GM21825 (cell line): ENCODE measurements around the gene IRS1.

ENCODE experiments used
- ATAC-seq: cut with Tn5 transposase; IDR thresholded peaks from one replicate; pipeline ENCODE4 v1.9.1; 2021; ENCODE audit warnings: mild to moderate bottlenecking, moderate library complexity; ENCODE audit not compliant: unreplicated experiment

Gene IRS1

DNA sequence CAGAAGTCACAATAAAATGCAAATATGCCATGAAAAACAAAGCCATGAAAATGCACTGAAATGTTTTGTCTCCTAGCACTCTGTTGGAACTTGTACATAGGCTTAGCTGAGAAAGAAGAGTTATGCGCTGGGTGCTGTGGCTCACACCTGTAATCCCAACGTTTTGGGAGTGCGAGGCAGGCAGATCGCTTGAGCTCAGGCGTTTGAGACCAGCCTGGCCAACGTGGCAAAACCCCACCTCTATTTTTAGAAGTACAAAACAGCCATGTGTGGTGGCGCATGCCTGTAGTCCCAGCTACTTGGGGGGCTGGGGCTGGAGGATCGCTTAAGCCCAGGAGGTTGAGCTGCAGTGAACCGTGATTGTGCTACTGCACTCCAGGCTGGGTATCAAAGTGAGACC lies 39.9 kb downstream of the IRS1 start:
- no peak for ATAC-seq

DNA sequence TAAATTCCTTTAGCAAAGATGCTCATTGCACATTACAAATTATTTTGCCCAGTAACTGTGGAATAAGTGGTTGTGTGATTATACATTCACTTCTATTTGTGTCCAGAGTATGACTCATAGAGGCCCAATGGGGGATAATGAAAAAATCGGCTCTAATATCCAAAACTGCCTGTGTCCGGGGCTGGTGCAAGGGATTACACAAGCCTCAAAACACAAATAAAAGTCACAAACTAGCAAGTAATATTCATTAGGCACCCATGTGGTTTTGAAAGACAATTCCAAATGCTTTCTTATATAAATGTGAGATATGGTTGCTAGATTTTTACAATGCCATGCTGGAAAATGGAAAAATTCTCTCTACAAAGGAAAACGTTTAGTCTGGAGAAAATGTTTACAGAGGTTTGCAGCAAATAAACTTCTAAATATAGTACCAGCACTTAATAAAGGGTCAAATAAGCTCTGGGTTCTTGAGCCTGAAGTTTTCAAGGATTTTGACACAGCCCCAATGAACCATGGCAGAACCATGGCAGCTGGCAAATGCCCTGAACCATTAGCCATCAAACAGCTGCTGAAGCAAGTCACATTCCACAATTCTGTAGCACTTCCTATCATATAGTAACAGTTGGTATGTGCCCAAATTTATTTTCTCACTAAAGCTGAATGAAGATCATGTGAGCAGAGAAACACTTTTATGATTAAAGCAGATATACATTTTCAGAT lies 40.5 kb downstream of the IRS1 start:
- ATAC-seq, result no peak

DNA sequence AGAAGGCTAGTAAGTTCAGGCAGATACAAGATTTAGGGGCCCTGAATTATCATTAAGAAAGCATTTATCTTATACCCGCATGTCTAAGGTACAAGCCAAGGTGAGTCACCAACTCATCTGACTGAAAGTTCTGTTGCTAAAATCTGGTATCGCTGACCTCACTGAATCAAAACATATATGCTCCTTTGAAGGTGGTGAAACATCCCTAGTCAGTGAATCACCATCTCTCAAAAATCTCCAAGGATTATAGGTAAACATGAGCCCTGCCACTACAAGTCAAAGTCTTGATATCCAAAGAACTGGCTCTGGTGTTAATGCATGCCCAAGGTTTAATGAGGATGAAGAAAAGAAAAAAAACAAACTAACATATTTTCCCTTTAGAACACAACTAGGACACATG lies 43.5 kb downstream of the IRS1 start:
- ATAC-seq, result no peak

DNA sequence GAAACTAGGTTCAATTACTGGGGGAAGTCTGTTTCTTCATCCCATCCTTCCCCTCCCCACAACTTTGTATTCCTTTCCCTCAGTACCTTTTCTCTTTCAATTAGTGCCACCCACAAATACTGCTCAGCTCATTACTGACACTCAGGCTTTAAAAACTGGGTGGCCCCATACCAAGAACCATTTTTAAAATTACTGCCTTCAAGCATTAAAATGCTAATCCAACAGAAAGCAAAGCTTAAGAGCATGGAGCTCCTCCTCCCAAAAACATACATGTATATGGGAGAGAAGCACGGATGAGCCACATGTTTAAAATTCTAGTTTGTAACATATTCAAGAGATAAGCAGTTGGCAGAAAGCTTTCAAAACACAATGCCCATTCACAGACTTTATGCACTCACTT lies 44.0 kb downstream of the IRS1 start:
- no peak for ATAC-seq

DNA sequence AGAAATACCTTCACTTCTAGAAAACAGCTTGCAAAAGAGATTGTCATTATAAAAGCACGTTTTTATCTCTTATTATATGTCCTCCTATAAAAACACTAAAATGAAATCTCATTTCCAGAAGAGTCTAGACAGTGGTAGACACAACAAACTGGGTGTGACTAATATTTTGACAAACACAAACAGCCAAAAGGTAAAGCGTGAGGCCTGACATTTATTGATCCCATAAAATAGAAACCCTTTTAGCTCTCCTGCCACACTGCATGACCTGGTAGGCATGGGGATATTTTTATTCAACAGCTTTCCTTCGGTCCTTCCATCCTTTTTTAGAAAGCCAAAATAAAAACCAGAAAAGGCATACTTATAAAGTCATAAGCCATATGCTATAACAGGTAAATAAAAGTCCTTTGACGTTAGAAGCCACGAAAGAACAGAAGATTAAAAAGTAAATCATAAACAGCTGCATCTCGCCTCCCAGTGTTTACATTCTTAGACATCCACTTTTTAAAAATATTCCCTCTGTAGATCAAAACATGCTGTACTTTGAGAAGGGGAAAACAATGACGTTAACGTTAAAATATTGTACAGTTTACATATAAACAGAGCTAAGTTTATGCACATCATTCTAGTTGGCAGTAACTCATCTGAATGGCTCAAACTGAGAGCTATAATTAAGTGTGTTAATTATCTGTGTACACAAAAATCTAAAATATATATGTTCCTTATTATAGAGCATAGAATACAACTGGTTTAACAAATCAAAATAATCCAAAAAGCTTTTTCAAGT lies 44.6 kb downstream of the IRS1 start:
- ATAC-seq, result no peak

DNA sequence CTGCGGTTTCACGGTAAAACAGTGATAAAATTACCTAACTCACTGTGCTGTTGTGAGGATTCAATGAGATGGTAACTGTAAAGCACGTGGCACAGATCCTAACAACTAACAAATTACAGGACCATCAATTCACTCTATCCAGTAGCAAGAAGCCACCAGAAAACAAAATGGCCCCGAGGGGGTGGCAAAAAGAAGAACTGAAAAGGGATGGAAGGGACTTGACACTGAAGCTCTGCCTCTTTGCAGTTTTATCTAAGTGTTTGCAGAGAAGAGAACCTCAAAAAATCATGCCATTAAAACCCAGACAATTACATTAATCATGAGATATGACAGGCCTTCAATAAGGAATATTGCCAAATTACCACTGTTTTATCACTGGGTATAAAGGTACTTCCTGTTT lies 46.7 kb downstream of the IRS1 start:
- ATAC-seq, result no peak

DNA sequence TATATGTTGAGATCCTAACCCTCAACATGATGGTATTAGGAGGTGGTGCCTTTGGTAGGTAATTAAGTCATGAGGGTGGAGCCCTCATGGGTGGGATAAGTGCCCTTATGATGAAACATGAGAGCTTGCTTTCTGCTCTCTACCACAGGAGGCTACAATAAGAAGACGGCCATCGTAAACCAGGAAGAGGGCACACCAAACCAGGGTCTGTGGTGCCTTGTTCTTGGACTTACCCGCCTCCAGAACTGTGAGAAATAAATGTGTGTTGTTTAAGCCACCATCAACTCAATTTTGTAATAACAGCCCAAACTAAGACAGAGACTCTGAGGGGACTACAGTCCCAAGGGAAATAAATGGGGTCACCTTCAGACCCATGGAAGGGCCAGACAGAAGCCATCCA lies 52.3 kb downstream of the IRS1 start:
- ATAC-seq, result no peak

DNA sequence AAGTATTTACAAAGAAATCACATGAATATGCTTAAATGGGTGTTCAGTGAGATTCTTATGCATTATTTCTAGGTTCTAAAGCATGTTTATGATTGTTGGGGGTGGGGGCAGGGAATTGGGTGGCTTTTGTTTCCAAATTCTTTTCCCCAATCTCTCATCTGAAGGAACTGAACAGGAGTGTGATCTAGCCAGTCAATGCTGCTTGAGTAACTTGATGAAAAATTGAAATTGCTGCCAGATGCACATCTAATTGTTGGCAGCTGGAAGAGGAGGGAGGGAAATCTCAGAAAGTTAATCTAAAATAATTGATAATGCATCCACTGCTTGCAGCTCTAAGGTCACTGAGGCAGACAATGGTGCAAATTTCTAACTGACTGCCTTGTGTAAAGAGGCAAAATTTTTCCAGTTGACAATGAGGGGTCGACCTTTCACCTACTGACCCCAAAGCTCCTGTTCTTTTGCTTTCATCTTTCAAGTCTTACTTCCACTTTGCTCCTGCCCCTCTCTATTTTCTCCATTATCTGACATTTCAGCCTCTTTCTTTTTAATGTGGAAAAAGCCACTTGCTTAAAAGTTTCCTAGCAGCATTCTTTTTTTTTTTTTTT lies 53.3 kb downstream of the IRS1 start:
- ATAC-seq, result no peak

DNA sequence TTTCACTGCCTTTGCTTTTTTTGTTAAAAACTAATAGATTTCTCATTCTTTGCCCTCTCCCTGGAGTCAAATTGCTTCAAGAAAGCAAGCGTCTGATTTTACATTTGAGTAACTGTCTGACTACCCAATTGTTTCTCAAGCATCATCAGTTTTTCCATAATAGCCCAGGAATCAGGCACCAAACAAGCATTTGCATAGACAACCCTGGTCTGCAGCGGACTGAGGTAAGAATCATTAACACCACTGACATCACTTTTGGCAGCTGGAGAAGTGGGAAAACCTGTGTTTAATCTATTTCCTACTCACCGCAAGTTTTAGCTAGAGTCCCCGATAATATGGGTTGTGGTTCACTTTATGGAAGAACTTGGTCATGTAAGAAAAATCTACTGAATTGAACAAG lies 55.7 kb downstream of the IRS1 start:
- no peak for ATAC-seq

DNA sequence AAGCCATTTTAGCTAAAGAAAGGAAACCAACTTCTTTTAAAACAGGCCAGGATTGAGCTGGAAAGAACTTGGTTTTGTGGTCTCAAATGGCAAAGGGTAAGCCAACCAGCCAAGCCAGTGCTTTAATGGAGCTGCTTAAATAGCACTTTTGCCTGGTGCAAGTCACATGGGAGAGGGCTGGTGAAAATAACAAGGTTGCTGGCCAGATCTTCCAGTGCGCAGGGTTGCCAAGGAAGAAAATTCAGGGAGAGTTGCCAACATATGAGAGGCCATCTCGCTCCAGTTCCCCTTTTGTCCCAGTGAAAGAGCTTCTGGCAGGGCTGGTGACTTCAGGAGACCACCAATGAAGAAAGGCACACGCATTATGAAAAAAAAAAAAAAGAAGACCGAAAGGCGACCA lies 57.3 kb downstream of the IRS1 start:
- ATAC-seq, result no peak

DNA sequence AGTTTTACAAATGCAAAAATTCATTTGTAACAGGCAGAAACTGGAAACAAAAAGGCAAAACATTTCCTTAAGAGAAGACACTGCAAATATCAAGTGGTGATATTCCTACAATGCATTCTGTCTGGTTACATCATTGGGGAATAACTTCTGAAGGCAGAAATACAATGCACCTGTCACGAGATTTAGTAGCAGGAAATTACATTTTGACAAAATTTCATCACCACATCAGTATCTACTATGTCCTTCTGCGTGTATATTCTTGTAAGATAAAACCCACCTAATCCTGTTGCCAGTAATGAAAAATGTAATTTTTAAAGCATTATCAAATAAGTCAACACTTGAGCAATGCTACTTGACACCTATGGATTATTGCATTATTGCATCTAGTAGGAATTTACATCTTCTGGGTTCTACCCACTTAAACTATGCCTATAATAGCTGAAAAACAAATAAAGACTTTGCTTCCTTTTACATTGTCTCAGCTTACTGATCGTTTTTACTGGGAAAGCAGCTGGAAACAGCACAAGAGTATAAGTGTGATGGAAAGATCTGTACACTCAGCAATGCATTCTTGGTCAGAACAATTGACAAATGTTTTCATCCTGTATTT lies 59.5 kb downstream of the IRS1 start:
- ATAC-seq, result no peak

DNA sequence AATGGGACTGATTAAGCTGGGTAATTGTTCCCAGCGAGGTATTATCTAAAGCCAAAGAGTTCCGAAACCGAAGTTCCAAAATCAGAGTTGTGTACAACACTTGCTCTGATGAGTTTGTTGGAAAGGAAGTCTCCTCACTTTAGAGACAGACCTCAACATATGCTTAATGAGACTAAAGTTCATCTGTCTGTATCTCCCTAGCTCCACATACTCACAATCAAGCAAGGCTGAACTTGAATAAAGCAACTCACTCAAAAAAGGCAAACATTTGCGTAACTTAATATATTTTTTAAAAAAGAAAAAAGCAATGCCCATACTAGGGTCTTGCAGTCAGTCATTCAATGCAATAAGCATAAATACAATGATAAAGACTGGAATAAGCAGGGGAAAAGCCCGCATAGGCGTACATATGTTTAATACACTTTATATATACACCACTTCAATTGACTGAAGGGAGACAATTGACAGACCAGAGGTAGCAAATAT lies 60.0 kb downstream of the IRS1 start:
- ATAC-seq, result no peak

DNA sequence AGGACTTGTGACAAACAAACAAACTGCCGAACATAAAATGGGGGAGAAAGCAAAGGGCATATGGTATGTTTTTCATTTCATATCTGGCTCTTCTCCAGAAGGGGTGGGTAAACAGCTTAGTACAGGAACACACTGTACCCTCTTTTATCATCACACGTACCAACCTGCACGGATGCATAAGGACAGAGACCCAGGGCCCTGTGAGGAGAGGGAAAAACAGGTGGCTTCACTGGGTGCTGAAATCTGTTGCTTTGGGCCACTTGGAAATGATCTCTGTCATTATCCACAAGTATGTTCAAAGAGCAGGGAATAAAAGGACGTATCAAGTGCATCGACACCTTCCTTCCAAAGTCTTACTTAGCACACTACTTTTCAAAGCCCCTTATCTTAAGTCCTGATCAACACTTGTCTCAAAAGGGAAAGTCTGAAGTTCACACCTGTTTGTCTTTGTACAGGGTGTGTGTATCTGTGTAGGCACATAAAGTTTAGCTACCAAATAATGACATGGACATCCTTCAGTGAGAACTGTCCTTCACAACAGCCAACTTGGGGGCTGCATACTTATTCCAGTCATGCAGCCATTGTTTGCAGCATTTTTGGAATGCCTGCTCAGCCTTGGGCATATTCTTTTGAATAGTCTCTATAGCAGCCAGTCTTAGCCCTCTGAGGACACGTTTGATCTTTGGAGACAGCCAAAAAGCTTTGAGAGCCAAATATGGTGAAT lies 60.6 kb downstream of the IRS1 start:
- ATAC-seq, result no peak

DNA sequence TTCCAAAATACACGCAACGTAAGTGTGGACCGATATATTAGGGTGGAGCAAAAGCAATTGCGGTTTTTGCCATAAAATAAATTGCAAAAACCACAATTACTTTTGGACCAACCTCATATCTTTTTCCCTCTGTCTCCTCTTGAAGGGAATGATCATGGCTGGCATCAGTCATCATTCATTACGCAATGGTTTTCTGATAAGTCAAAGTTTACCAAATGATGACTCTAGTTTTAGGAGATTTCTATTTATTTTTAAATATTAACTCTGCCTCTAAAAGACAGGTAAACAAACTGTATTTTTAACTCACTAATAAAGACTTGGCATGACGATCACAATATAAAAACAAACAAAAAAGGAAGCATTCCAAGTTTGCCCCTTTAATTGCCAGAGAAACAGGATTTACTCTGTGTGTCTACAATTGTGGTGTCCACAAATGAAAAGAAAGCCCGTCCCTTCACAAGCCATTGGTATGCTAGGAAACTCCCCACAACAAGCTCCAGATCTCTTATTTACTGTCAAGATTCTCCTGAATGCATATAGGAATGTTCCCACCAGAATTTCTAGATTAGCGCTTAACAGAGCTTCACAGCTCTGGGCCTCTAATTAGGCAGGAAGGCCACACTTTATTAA lies 61.3 kb downstream of the IRS1 start:
- no peak for ATAC-seq

DNA sequence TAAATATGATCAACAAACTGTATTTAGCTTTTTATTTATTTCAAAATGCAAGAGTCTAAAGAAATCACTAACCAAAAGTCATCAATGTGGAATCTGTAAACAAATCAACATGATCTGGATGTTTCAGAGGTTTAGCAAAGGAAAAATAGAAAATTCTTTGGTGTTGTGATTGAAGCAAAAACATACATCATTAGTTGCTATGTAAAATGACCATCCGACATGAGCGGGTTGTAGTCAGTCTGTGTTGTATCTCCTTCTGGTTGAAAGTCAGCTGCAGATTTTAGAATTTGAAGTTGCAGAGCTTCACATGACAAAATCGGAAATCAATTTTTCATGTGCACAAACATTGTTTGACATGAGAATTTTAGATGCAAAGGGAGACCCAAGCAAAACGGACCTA lies 63.2 kb downstream of the IRS1 start:
- ATAC-seq, result no peak

DNA sequence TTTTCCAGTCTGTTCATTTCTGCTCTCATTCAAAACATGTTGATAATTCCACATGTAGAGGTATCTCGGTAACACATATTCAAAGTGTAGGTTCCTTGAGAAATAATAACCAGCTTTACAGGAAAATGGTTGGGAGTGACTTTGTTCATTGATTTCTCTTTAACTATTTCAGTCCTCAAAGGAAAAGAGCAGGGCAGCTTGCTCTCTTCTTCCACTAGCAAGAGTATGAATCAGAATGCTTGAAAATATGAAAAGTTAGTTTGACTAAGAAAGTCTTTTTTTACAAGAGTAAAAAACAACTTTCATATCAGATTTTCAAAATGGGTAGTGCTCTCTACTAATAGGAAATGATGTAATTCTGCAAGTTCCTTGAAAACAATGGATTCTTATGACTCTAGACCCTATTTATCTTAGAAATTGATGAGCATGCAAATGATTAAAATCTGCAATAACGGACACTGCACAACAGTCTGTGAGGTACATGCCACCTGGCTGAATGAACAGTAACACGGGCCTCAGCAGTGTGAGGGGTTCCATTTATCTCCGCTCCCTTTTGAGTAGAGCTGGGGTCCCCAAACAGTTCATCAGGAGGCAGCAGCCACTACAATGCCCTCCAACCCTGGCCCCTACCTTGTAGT lies 65.6 kb downstream of the IRS1 start:
- ATAC-seq, result no peak

DNA sequence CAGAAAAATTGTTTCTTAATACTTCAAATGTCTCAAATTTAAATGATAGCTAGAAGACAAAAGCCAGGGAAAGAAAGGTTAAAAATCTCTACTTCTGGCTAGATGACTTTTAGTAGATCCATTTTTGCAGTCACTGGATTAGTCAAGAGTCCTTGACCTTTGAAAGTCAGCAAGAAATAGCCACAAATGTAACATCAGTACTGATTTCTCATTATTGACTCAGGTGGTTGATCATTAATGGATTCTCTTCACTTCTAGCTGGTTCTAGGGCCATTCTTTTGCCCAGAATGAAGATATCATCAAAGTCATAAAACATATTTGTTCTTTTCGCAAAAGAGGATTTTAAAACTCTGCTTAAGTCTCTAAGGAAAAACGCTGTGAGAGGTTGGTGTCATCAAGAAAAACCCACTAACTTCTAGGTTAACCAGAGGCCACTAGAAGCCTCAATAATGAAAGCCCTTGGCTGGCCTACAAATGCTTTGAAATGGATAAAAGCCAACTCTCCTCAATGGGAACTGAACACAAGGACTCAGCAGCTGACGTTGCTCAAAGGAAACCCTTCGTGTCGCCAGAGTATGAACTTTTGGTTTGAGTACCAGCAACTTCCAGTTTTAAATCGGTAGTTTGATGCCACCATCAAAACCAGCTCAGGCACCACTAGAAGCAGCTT lies 66.3 kb downstream of the IRS1 start:
- ATAC-seq, result no peak

DNA sequence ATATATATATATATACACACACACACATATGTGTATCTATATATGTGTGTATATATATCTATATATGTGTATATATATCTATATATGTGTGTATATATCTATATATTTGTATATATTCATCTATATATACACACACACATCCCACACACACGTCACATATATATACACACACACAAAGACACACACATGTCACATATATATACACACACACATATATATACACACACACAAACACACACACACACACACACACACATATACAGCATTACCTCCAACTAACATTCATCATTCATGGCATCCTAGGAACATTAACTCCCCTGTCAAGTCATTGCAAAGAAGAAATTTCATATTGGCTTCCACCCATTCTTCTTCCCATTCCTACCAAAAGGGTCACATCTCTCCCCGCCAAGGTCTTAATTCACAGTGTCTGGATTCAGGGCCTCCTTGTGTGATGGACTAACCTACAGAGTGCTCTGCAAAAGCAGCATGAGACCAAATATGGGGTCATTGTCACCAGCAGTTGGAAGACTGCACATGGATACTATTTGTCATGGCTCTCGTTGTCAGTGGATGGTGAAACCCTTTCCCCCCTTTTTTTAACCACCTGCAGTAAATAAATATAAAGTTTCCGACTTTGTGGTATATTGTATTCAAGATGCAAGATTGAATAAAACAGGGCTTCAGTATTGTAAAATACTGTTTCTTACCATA lies 67.0 kb downstream of the IRS1 start:
- no peak for ATAC-seq

DNA sequence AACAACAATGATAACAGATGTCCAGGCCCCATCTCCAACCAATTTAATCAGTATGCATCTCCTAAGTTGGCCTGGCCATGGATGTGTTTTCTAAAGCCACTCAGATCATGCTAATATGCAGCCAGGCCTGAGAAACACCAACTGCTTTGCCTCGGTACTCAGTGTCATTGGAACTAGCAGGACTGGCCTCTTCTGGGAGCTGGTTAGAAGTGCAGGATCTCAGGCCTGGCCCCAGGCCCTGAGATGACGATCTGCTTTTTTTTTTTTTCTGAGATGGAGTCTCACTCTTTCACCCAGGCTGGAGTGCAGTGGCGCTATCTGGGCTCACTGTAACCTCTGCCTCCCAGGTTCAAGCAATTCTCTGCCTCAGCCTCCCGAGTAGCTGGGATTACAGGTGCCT lies 69.1 kb downstream of the IRS1 start:
- no peak for ATAC-seq
